K562 (cell line): Measurements from ENCODE around the gene TRMT1L. TPM values are rescaled to one million over a fixed set of nuclear protein-coding genes. Genes with fewer than 3 reads are reported as not detected.

ENCODE experiments used
- ATAC-seq: fragments of 200-7000 bp; cut with Tn5 transposase; 3 replicates; pipeline ENCODE4 v1.9.1; 2020; ENCODE audit warnings: moderate library complexity
- BruUV-seq: library from RNA; stranded (reverse); fragments of 400-500 nt; replicated peaks from 2 replicates; lab custom pipeline; 2021; lab: Mats Ljungman, UMichigan
- CTCF ChIA-PET: fragments of 300-600 bp; formaldehyde crosslinking; extraction: SDS; loops from one replicate; lab custom pipeline; 2021; ENCODE audit warnings: low intra/inter-chr PET ratio; lab: Yijun Ruan, JAX
- POLR2A ChIA-PET: fragments of 300-600, 350-650 bp; sonication (Branson Sonifier 250); formaldehyde crosslinking; extraction: SDS; loops from one replicate; lab custom pipeline; 2021; ENCODE audit warnings: antibody characterized with exemption, inconsistent platforms; lab: Yijun Ruan, JAX
- DNase-seq, 4 experiments: peaks; one replicate each; pipeline versions ENCODE4 v3.0.0 to v3.0.0-alpha.2; 2011 to 2018; ENCODE audit warnings: low spot score in 3 of 4, mixed read lengths in 3 of 4; ENCODE audit errors: extremely low read depth in 1 of 4
- FAIRE-seq: peaks from 2 replicates; lab custom pipeline; 2011; peaks lifted over from hg19 to GRCh38; lab: Jason Lieb, UNC
- H2AFZ ChIP-seq: 2 replicates; pipeline ENCODE4 v1.6.0; 2011; ENCODE audit warnings: low read depth, low read length, control low read depth, inconsistent platforms
- H3K27ac ChIP-seq: fragments of 200-600 bp; 3 replicates; pipeline ENCODE4 v1.8.0; 2011; ENCODE audit warnings: low read depth, mild to moderate bottlenecking, control low read depth, inconsistent platforms, low read length, moderate library complexity, mixed read lengths; ENCODE audit errors: extremely low read depth
- H3K27me3 ChIP-seq, 2 experiments: fragments of 300-600 bp in 1 of 2; 2 replicates in 1 of 2; 3 replicates in 1 of 2; pipeline versions ENCODE4 v1.6.0 to v1.8.0; 2011; ENCODE audit warnings: inconsistent platforms in 2 of 2, low read length in 2 of 2, mild to moderate bottlenecking in 1 of 2, mixed read lengths in 1 of 2, moderate library complexity in 1 of 2; ENCODE audit not compliant: control insufficient read depth in 2 of 2, insufficient read depth in 2 of 2
- H3K36me3 ChIP-seq: fragments of 300-600 bp; 3 replicates; pipeline ENCODE4 v1.8.0; 2011; ENCODE audit warnings: mild to moderate bottlenecking, low read length, inconsistent platforms; ENCODE audit not compliant: control insufficient read depth, insufficient read depth
- H3K4me1 ChIP-seq, 2 experiments: fragments of 200-600 bp in 1 of 2; replicated peaks in 1 of 2; 2 replicates in 1 of 2; 3 replicates in 1 of 2; pipeline versions ENCODE4 v1.5.1 to v1.8.0; 2011; ENCODE audit warnings: inconsistent platforms in 2 of 2, low read length in 2 of 2, mild to moderate bottlenecking in 1 of 2, mixed read lengths in 1 of 2, moderate library complexity in 1 of 2; ENCODE audit not compliant: control insufficient read depth in 2 of 2, insufficient read depth in 2 of 2
- H3K4me2 ChIP-seq: 2 replicates; pipeline ENCODE4 v1.6.1; 2011; ENCODE audit warnings: low read length, control low read depth, inconsistent platforms, mixed read lengths; ENCODE audit not compliant: insufficient read depth
- H3K4me3 ChIP-seq: fragments of 200-600 bp; sonication (generic), shearing (Covaris generic); 2 replicates; pipeline ENCODE4 v1.5.1; 2016; ENCODE audit warnings: control low read depth, inconsistent platforms
- H3K79me2 ChIP-seq: fragments of 200-600 bp; 3 replicates; pipeline ENCODE4 v1.8.0; 2011; ENCODE audit warnings: low read length, inconsistent platforms; ENCODE audit not compliant: control insufficient read depth, insufficient read depth
- H3K9ac ChIP-seq, 2 experiments: 2 replicates each; pipeline versions ENCODE4 v1.6.0 to v1.6.1; 2011; ENCODE audit warnings: low read depth in 2 of 2, low read length in 2 of 2, control low read depth in 1 of 2, inconsistent platforms in 1 of 2, mild to moderate bottlenecking in 1 of 2, mixed read lengths in 1 of 2; ENCODE audit not compliant: insufficient read depth in 1 of 2
- H3K9me1 ChIP-seq: one replicate; pipeline ENCODE4 v1.6.0; 2011; ENCODE audit warnings: inconsistent platforms, mild to moderate bottlenecking, low read length, moderate library complexity; ENCODE audit not compliant: control insufficient read depth, insufficient read depth
- H3K9me3 ChIP-seq: replicated peaks from 2 replicates; pipeline ENCODE4 v1.5.1; 2011; ENCODE audit warnings: low read depth, low read length, inconsistent platforms; ENCODE audit not compliant: control insufficient read depth, insufficient read depth
- H4K20me1 ChIP-seq: replicated peaks from 2 replicates; pipeline ENCODE4 v1.6.1; 2011; ENCODE audit warnings: low read length, inconsistent platforms, mixed read lengths; ENCODE audit not compliant: control insufficient read depth, insufficient read depth
- ATF1 ChIP-seq, 2 experiments: fragments of 450-650 bp in 1 of 2; IDR thresholded peaks; 2 replicates each; pipeline ENCODE4 v1.6.1; 2016; ENCODE audit warnings: missing compliant biosample characterization in 1 of 2, missing genetic modification characterization in 1 of 2
- CBX1 ChIP-seq: sonication (generic); IDR thresholded peaks from 2 replicates; pipeline ENCODE4 v1.6.1; 2016; ENCODE audit warnings: antibody characterized with exemption, low read depth, mild to moderate bottlenecking
- FOXK1 ChIP-seq: sonication (generic); formaldehyde crosslinking; IDR thresholded peaks from 2 replicates; pipeline ENCODE4 v1.8.0; 2022; ENCODE audit warnings: missing genetic modification reagents, mild to moderate bottlenecking, borderline replicate concordance
- HIVEP1 ChIP-seq: fragments of 250-450 bp; sonication (Bioruptor Pico); IDR thresholded peaks from 2 replicates; pipeline ENCODE4 v1.4.0; 2020; ENCODE audit warnings: mild to moderate bottlenecking
- NFATC3 ChIP-seq: fragments of 450-650 bp; IDR thresholded peaks from 2 replicates; pipeline ENCODE4 v1.6.1; 2017; ENCODE audit warnings: mild to moderate bottlenecking
- NUFIP1 ChIP-seq: fragments of 450-650 bp; IDR thresholded peaks from 2 replicates; pipeline ENCODE4 v1.6.1; 2018; ENCODE audit not compliant: partially characterized antibody
- RNF2 ChIP-seq: sonication (generic); IDR thresholded peaks from 2 replicates; pipeline ENCODE4 v1.6.1; 2016
- ZNF274 ChIP-seq: IDR thresholded peaks from 2 replicates; pipeline ENCODE4 v1.6.1; 2011; ENCODE audit warnings: low read depth, mild to moderate bottlenecking, low read length, moderate library complexity, borderline replicate concordance
- in situ Hi-C: fragments of 300-500 bp; cut with MboI; formaldehyde crosslinking; loops from 4 replicates; pipeline ENCODE4 v1.15.0; 2018; ENCODE audit warnings: inconsistent platforms, mixed read lengths
- intact Hi-C: fragments of 100-400 bp; cut with micrococcal nuclease; formaldehyde crosslinking; loops from 2 replicates; pipeline ENCODE4 v1.14.2; 2022
- polyA plus RNA-seq, 8 experiments: library from polyadenylated mRNA; depleted of rRNA in 4 of 8; stranded (reverse) in 5 of 8; unstranded in 3 of 8; fragments of >200 nt; fragmentation: Nextera tagmentation in 2 of 8; fragmentation: Illumina TruSeq in 1 of 8; extraction: Ambion mirVana in 2 of 8; extraction: Trizol in 1 of 8; gene quantifications; 2 replicates each; pipeline versions ENCODE4 v1.2.1 to v1.2.3, GENCODE V29; 2011 to 2014; ENCODE audit warnings: inconsistent platforms in 1 of 8, missing spikeins in 1 of 8
- total RNA-seq, 7 experiments: library from RNA; depleted of rRNA in 6 of 7; stranded (reverse); fragments of >200 nt in 6 of 7; fragmentation: Illumina TruSeq in 2 of 7; extraction: Trizol in 2 of 7; gene quantifications; 2 replicates each; pipeline versions ENCODE4 v1.2.1 to v1.2.3, GENCODE V29; 2011 to 2021; ENCODE audit warnings: low replicate concordance in 1 of 7
- TF ChIP-seq, protein P1 (sequence below): fragments of 450-650 bp; formaldehyde crosslinking; IDR thresholded peaks from 2 replicates; pipeline ENCODE4 v1.4.0; 2020; ENCODE audit warnings: mild to moderate bottlenecking, moderate library complexity

The TRMT1L gene
- total and polyA plus RNA-seq, 9 of the 15 experiments (the other 6 are each of a cell fraction or from before 2014, with no cell fraction given), result 6.4 to 88.9 (median 32.9) TPM

DNA sequence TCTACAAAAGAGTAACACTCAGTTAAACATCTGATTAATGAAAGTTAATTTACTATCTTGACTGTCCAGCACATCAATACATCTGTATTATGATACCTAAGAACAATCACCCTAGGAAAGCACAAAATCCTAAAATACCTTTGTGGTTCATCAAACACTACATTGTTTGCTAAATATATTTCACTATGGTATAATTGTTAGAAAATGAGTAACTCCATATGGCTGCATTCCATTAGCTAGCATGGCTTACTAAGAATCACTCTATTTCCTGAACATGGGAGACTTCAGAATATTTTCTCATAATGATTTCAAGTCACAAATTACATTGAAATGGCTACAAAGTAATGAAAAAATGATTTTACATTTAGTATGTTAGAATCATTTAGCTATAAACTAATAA is 12.5 kb downstream of the TRMT1L start:
- Histone ChIP-seq H4K20me1 (no peaks in the 10 kb centered on the region), H3K27ac (no peak overlapping the region), H3K9ac (no peak overlapping the region), H3K4me3 (no peak overlapping the region), H2AFZ (no peak overlapping the region), H3K9me1 (no peaks in the 10 kb centered on the region), H3K9me3 (no peaks in the 10 kb centered on the region), H3K36me3 (peaks cover 48% of the 10 kb centered on the region), H3K27me3 (no peaks in the 10 kb centered on the region), H3K79me2 (no peaks in the 10 kb centered on the region), H3K4me1 (no peaks in the 10 kb centered on the region)
- in situ Hi-C loops, result no loop called here
- POLR2A ChIA-PET, result interaction anchor here (0.6 kb wide), 1 partner anchor 175 kb away, joined by 3 read pairs; no protein-coding TSS in a partner anchor
- CTCF ChIA-PET, result no interaction called here
- intact Hi-C loops, result no loop called here
- BruUV-seq, result no TSS peak
- FAIRE-seq, result no peak
- no peak for DNase-seq
- ATAC-seq, result no peak
- TF ChIP-seq, protein P1, sequence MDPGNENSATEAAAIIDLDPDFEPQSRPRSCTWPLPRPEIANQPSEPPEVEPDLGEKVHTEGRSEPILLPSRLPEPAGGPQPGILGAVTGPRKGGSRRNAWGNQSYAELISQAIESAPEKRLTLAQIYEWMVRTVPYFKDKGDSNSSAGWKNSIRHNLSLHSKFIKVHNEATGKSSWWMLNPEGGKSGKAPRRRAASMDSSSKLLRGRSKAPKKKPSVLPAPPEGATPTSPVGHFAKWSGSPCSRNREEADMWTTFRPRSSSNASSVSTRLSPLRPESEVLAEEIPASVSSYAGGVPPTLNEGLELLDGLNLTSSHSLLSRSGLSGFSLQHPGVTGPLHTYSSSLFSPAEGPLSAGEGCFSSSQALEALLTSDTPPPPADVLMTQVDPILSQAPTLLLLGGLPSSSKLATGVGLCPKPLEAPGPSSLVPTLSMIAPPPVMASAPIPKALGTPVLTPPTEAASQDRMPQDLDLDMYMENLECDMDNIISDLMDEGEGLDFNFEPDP (CRISPR knock-in tag), result no peak
- TF ChIP-seq ZNF274 (no peak), FOXK1 (no peak), ATF1 (CRISPR knock-in tag; IDR thresholded peaks at IDR 0.05) (no peak), ATF1 (tag; IDR thresholded peaks at IDR 0.05) (no peak), RNF2 (no peak), NUFIP1 (no peak), HIVEP1 (CRISPR knock-in tag) (no peak), CBX1 (no peak), NFATC3 (no peak)
- TF ChIP-seq, all 486 proteins: peak for 0
- H3K4me2 ChIP-seq, result no peak overlapping the region
